NCI-H2196 (cell line): ENCODE data around the gene SORBS1.

Experiments used
- DNase-seq: peaks from one replicate; lab custom pipeline; 2025; ENCODE audit not compliant: unreplicated experiment; lab: John Stamatoyannopoulos, UW

Gene SORBS1

DNA sequence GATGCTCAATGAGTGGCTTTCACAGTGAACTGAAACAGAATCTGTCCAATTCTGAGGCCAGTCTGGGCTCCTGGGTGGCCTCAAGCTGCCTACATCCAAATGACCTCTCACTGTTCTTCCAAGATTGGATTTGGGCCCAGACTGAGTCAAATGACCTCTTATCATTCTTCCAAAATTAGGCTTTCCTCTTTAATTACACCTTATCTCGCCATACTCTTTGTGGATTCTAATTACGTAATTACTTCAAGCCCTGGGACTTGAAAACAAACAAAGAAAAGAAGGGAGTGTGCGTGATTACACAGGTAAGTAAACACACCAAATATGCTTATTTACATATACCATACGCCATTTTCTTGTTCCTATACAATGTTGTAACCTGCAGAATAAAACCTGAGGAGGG is 18.8 kb downstream of the SORBS1 start:
- peak; percentile 25 for DNase-seq

- DNase-seq: no peak
These were observed 20.6 kb downstream of the SORBS1 start for GRCh38 chr10:95540514-95541052.

- DNase-seq: no peak
These were observed 21.4 kb downstream of the SORBS1 start for GRCh38 chr10:95539560-95540284.

GRCh38 chr10:95538412-95538811 is 22.8 kb downstream of the SORBS1 start:
- DNase-seq: no peak

DNA sequence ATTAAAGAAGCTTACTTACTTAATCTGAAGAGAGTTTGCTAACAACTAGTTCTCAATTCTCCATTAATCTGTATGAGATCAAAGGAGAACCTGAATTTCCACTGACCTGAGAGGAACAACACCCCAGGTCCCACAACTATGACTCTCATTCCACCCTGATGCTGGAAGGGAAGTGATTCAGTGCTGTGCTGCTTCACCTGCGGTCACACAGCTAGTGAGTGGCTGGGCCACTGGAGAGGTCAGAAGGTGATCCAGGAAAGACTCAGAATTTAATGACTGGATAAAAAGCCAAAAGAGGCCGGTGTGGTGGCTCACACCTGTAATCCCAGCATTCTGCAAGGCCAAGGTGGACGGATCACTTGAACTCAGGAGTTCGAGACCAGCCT is 23.6 kb downstream of the SORBS1 start:
- DNase-seq: no peak

DNA sequence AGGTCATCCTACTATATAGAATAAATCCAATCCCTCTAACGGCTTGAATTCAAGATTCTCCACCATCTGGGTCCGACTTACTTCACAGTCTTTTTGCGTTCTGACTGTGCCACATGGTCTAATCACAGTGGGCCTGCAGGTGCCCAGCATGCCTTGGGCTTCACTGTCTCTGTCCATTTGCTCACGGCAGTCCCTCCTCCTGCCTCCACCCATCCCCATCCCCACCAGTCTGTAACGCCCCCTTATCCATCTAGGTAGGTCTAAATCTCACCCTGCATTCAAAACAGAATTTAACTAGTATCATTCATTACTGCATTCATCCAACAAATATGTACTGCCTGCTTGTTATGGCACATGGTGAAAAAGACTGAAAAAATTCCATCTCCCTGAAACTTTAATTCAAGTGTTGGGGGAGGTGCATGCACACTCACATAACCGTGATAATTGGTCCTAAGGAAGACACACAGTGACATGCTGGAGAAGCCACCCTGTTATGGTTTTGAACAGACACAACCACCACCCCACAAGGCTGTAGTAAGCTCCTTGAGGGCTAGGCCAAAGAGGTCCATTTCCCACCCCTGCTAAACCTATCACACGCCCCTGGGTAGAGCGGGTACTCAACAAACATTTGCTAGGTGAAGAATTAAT is 24.2 kb downstream of the SORBS1 start:
- DNase-seq: no peak

DNA sequence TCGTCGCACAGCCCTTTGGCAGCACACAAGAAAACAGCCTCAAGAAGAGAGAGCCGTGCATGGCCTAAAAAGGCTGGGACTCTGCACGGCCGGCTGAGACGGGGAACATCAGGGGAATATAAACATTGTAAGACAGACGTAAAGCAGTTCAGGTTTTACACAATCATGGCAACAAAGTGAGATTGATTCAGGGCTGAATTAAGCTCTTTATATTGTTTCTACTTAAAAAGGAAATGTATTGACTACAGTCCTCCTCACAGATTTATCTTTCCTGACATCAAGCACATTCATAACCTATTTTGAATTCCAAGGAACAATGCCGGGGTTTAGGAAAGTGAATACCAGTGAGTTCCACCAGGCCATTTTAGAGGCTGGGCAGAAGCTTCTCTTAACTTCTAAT is 25.2 kb downstream of the SORBS1 start:
- DNase-seq: no peak

GRCh38 chr10:95535526-95535925 is 25.6 kb downstream of the SORBS1 start:
- DNase-seq: no peak

GRCh38 chr10:95533590-95533989 is 27.6 kb downstream of the SORBS1 start:
- DNase-seq: no peak

DNA sequence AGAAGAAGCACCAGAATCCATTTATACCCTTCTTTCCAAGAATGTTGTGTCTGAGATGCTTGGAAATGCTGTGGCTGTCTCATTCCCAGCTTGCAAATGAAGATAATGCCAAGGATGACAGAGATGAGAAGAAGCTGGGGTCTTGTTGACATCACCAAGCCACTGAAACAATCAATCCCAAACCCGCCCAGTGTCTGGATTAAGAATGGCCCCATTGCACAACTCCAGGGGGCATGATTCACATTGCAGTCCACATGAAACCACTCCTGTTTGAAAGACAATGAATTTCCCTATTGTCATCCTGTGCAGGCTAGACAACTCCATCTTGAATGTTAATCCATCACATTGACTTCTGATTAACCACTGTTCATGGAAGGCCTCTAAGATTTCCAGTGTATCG is 28.6 kb downstream of the SORBS1 start:
- DNase-seq: no peak

- no peak for DNase-seq
These were observed 29.2 kb downstream of the SORBS1 start for GRCh38 chr10:95531994-95532399.

DNA sequence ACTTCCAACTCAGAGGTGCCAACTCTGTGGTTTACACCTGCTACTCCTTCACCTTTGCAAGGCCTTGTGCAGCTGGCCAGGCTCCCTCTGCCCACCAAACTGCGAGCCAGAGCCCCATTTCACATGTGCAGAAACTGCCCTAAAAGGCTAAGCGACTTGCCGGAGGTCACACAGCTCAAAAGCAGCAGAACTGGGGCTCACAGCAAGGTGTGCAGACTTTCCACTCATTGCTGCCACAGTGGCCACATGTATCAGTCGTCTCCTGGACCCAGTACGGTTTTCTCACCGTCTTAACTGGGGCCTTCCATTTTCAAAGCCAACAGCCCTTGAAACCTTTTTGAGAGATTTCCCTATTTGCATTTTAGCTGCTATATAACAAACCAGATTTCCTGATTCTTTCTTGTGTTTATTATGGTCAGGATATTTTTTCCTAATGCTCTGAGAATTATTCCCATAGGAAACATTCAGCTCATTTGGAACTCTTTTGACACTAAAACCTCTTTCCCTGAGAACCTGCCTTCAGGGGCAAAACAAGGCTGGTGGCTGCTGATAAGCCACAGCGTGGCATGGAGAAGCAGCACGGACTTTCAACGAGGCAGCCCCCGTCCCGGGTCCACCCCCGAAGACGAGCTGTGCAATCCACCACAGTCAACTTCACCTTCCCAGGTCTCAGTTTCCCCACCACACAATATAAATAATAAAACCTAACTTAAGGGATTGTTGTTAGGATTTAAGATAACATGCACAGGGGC is 29.9 kb downstream of the SORBS1 start:
- DNase-seq: no peak

DNA sequence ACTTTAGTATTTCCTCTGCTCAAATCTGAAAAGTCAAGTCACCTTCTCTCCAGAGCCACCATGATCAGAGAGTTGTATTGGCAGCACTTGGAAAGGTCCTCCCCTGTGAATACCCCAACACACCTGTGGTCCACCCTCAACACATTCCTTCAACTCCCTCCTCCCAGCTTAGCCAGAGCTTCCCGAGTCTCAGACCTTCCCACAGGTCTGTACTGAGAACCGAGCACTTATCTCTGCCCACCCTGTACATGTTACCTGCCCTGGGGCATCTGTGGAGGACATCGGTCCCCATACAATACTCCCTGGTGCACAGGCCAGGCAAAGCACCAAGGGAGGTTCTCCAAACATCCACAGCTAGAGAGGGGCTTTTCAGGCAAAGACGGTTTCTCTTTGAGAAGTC is 30.6 kb downstream of the SORBS1 start:
- no peak for DNase-seq

GRCh38 chr10:95530029-95530428 is 31.1 kb downstream of the SORBS1 start:
- DNase-seq: no peak

- no peak for DNase-seq
These were observed 35.1 kb downstream of the SORBS1 start for GRCh38 chr10:95526044-95526443.

DNA sequence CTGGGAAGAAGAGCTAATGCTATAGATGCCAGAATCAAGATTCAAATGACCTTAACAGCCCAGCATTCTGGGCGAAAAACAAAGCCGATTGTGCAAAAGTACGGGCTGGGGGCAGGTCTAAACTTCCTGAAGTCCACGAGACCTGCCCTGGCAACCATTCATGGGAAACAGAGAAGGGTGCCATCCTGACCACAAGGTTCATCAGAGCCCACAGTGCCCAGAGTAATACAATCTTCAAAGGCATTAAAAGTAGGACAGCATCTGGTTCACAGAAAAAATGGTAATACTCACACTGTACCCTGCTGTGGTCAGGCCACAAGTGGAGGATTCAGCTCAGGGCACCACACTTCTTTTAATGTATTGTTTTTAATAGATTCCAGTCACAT is 36.1 kb downstream of the SORBS1 start:
- DNase-seq: no peak

GRCh38 chr10:95524358-95525032 is 36.7 kb downstream of the SORBS1 start:
- DNase-seq: no peak

- DNase-seq: no peak
These were observed 39.1 kb downstream of the SORBS1 start for GRCh38 chr10:95522117-95522516.

- DNase-seq: no peak
These were observed 40.6 kb downstream of the SORBS1 start for GRCh38 chr10:95520617-95521016.

DNA sequence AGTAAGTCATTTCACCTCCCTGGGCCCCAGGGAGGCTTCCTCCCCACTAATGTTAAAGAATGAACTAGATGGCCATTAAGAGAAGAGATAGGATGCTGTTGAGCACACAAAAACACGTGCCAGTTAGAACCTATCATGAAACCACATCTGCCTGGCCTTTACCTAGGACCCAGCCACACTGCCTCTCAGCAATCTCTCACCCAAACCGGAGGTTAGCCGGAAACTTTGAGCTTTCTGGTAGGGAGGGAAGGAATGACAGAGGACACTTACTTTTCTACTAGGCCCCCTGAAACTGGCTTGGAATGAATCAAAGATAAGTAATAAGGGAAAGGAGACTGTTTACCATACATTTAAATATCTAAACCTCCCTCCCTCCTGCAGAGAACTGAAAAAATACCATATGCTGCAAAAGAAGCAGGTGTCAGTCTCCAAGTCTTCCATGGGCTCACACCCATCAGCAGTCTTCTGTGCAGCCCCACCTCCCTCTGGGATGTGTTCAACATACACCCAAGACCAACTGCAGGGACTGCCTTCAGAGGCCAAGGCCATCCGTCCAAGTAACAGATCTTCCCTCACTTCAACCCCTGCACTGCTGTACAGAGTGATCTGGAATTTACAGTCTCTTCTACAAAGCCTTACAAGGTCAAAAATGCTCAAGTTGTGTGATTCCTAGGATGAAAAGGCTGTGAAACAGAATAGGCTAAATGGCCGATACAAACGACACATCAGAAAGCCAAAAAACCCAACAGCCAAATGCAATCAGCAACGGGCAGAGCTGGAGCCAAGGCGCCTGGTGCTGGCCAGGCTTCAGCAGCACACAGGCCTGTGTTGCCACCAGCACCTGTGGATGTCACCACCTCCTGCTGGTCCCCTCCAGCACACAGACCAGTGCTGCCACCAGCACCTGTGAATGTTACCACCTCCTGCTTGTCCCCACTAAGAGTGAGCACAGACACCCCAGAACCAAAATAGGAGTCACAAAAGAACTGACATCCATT is 42.4 kb downstream of the SORBS1 start:
- no peak for DNase-seq
